GM23338 (cell line): ENCODE measurements around the gene ANKH.

Source experiments
- ETS1 ChIP-seq: IDR thresholded peaks from 2 replicates; pipeline ENCODE4 v1.6.1; 2016; ENCODE audit warnings: antibody characterized with exemption
- EZH2 ChIP-seq: fragments of 200-600 bp; sonication (generic); IDR thresholded peaks from one replicate; pipeline ENCODE4 v1.8.0; 2017; ENCODE audit warnings: antibody characterized with exemption, mild to moderate bottlenecking, low read depth; ENCODE audit not compliant: unreplicated experiment
- POLR2AphosphoS5 ChIP-seq: IDR thresholded peaks from 2 replicates; pipeline ENCODE4 v1.6.1; 2016; ENCODE audit warnings: antibody characterized with exemption, low read depth
- TF ChIP-seq, protein P1 (sequence below), 2 experiments: fragments of 200-600 bp in 1 of 2; sonication (generic) in 1 of 2; conservative IDR thresholded peaks; 2 replicates each; pipeline versions ENCODE4 v1.5.1 to v1.6.1; 2016 to 2017; ENCODE audit warnings: antibody characterized with exemption in 2 of 2, low read depth in 2 of 2, mild to moderate bottlenecking in 2 of 2, moderate library complexity in 1 of 2

DNA sequence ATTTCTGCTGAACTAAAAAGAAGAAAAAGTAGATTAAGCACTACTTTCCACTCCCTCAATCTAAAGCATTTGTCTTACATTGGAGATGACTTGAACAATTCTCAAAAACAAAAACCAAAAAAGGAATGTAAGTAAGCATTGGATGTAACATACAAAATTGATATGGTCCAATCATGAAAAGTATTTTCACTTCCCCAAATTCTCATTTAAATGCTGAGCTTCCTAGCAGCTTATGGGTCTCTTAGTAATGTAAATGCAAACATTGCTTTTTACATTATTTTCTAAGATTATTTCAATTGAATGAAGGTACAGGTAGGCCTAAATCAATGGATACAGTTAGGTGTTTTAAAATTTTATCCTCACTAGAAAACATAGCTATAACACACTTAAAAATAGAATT is 20.0 kb downstream of the ANKH start:
- TF ChIP-seq POLR2AphosphoS5: no peak
- TF ChIP-seq, protein P1, sequence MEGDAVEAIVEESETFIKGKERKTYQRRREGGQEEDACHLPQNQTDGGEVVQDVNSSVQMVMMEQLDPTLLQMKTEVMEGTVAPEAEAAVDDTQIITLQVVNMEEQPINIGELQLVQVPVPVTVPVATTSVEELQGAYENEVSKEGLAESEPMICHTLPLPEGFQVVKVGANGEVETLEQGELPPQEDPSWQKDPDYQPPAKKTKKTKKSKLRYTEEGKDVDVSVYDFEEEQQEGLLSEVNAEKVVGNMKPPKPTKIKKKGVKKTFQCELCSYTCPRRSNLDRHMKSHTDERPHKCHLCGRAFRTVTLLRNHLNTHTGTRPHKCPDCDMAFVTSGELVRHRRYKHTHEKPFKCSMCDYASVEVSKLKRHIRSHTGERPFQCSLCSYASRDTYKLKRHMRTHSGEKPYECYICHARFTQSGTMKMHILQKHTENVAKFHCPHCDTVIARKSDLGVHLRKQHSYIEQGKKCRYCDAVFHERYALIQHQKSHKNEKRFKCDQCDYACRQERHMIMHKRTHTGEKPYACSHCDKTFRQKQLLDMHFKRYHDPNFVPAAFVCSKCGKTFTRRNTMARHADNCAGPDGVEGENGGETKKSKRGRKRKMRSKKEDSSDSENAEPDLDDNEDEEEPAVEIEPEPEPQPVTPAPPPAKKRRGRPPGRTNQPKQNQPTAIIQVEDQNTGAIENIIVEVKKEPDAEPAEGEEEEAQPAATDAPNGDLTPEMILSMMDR (conservative IDR thresholded peaks at IDR 0.05; ENCODE audit: low read depth in 2 of 2): no peak
- no peak for TF ChIP-seq ETS1
- TF ChIP-seq EZH2: no peak
